PC-9 (cell line): ENCODE results near the gene UGT1A3.

Experiments
- EZH2 ChIP-seq: fragments of 200-600 bp; sonication (generic); IDR thresholded peaks from 2 replicates; pipeline ENCODE4 v1.8.0; 2017; ENCODE audit warnings: antibody characterized with exemption, low read depth
- TF ChIP-seq, protein P1 (sequence below): fragments of 200-600 bp; sonication (generic); conservative IDR thresholded peaks from 2 replicates; pipeline ENCODE4 v1.6.1; 2017; ENCODE audit warnings: mixed run types, antibody characterized with exemption, mild to moderate bottlenecking, moderate library complexity

DNA sequence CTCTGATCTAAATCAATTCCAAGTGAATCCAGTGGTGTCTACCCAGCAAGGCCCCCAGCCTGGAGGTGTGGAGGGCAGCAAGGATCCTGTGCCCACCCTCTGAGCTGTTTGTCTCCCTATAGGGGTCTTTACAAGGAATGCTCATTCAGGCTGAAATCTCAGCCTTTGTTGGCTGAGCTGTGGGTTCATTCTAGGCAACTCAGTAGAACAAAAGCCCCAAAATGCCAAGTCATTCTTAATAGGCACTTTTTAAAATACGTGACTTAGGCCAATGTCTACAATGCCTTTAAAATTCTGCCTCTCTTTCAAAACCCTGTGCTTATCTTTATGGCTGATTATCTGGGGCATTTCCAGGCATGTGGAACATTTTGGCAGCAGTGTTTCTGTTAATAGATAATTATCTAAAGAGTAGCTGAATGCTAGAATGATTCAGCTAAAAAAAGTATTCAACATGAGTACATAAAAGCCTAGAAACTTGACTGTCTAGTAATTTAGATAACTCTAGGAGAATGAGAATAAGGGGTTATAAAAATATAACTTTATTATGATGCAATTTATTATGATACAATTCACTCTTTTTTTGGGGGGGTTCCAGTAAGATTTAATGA is 28.7 kb upstream of the UGT1A3 start:
- TF ChIP-seq, protein P1, sequence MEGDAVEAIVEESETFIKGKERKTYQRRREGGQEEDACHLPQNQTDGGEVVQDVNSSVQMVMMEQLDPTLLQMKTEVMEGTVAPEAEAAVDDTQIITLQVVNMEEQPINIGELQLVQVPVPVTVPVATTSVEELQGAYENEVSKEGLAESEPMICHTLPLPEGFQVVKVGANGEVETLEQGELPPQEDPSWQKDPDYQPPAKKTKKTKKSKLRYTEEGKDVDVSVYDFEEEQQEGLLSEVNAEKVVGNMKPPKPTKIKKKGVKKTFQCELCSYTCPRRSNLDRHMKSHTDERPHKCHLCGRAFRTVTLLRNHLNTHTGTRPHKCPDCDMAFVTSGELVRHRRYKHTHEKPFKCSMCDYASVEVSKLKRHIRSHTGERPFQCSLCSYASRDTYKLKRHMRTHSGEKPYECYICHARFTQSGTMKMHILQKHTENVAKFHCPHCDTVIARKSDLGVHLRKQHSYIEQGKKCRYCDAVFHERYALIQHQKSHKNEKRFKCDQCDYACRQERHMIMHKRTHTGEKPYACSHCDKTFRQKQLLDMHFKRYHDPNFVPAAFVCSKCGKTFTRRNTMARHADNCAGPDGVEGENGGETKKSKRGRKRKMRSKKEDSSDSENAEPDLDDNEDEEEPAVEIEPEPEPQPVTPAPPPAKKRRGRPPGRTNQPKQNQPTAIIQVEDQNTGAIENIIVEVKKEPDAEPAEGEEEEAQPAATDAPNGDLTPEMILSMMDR = no peak
- TF ChIP-seq EZH2 = no peak
